Measurements from ENCODE around the gene PTPRC.

DNA sequence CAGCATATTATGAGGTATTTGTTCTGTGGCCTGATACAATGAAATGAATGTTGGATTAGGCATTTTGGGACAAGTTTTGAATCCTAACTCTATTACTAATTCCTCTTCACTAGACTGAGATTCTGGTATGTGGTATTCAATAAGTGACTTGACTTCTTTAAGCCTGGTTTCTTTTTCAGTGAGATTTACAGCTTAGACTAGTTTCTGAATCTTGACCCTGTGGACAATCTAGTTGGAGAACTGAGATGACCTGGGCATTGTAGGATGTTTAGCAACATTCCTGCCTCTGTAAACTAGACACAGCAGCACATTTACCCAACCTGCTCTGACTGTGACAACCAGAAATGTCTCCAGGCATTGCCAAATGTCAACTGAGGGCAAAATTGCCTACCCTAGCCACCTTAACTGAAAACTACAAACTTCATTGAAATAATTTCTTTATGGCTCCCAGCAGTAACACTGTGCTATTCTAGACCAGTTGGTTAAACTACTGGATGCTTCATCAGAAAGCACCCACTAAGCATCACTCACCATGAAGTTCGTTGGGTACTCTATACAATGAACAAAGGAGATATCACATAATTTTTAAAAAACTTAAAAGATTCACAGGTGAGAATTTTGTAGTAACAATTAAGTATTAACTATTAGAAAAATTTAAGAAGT is 16.8 kb downstream of the PTPRC start:
- TF ChIP-seq, protein P1, sequence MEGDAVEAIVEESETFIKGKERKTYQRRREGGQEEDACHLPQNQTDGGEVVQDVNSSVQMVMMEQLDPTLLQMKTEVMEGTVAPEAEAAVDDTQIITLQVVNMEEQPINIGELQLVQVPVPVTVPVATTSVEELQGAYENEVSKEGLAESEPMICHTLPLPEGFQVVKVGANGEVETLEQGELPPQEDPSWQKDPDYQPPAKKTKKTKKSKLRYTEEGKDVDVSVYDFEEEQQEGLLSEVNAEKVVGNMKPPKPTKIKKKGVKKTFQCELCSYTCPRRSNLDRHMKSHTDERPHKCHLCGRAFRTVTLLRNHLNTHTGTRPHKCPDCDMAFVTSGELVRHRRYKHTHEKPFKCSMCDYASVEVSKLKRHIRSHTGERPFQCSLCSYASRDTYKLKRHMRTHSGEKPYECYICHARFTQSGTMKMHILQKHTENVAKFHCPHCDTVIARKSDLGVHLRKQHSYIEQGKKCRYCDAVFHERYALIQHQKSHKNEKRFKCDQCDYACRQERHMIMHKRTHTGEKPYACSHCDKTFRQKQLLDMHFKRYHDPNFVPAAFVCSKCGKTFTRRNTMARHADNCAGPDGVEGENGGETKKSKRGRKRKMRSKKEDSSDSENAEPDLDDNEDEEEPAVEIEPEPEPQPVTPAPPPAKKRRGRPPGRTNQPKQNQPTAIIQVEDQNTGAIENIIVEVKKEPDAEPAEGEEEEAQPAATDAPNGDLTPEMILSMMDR (optimal IDR thresholded peaks at IDR 0.05 in 1 of 3, IDR thresholded peaks at IDR 0.05 in 1 of 3, conservative IDR thresholded peaks at IDR 0.05 in 1 of 3; ENCODE audit: extremely low read depth in 1 of 3, insufficient read depth in 2 of 3, low read length in 3 of 3): no peak
- TF ChIP-seq EZH2 (IDR thresholded peaks at IDR 0.05; ENCODE audit: low read length): no peak

All from keratinocyte (primary cell).